GM19467 (cell line): Measurements from ENCODE around the gene SLC35E4.
"Not testable (repeated sequence)": the region's sequence is repeated elsewhere in the genome, so short reads cannot be mapped to it uniquely, and the experiment has no call there.

Source experiments
- ATAC-seq: cut with Tn5 transposase; IDR thresholded peaks from one replicate; pipeline ENCODE4 v1.9.1; 2021; ENCODE audit warnings: mild to moderate bottlenecking, moderate library complexity; ENCODE audit not compliant: unreplicated experiment

SLC35E4 gene

DNA sequence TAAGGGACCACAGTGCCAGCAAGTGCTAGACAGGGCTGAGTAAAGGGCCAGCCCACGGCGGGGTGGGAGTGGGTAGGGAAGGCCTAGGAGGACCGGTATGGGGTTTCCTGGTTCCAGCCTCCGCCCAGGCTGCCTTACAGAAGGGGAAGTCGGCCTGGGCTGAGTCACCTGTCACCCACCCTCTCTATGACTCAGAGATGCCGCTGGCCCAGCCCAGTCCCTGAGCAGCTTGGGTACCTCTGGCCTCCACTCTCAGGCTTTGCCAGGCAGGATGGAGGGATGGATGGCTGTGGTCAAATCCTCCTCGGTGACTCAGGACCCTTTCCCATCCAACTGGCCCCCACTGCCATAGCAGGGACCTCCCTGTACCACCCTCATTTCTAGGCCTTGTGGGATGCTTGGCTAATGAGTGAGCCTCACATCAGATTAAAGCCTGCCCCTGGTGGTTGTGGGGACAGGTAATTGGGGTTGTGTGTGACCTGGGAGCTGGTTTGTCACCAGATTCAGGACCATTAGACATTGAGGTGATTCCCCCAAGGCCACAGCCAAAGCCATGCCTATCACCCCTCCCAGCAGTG lies 13.9 kb downstream of the SLC35E4 start:
- ATAC-seq: no peak

DNA sequence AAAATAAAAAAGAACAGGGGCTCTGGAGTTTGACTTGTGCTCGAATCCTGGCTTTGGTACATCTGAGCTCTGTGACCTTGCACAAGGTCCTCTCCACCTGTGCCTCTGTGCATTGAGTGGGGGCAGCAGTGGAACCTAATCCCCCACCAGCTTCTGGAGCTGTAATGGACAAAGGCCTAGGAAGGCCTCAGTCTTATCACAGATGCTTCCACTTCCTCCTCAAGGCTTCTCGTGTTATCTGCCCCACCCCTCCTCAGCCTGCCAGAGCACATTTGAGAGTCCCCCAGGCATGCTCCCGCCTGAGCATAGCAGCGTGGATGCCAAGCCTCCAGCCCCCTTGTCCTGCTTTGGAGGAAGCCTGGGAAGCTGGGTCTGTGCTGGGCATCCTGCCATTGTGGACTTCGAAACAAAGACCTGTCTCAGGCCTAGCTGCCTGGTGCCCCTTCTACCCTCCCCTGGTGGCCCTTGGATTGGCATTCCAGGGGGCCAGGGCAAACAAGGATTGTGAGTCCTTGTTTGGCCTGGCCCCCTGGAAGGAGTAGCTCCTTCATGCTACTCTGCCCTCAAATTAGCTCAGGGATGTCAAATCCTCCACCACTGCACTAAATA lies 15.0 kb downstream of the SLC35E4 start:
- ATAC-seq: no peak

DNA sequence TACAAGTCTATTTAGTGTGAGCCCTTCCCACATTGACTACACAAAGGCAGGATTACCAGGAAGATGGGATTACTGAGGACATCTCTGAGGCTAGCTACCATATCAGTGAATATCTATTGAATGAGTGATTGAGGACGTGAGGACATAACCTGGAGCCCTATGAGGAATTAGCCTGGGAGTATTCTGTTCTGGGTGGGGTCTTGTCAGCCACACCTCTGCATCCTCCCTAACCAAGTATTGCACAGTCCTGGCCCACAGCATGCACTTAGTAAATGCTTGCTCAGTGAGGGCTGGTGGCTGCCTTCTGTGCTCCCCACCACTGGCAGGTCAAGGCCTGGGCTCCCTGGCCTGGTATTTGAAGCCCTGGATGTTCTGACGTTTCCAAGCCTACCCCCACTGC lies 17.3 kb downstream of the SLC35E4 start:
- ATAC-seq: no peak

DNA sequence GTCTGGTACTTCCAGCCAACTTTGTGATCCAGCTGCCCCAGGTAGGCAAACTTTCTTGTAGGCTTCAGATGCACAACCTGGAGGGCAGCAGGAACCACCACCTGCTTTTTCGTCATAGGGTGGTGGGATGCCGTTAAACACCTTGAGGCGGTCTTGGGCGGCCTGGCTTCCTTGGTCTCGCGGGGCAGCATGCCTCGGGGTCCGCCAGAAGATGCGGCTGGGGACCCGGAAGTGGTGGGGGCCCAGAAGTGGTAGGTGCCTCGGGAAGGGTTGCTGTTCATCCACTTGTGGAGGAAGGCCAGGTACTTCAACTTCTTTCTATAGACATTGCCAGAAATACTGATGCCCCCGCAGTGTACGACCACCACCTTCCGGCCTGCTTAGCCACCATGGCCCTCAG lies 18.8 kb downstream of the SLC35E4 start:
- no peak for ATAC-seq

GRCh38 chr22:30655532-30655931 lies 20.0 kb downstream of the SLC35E4 start:
- ATAC-seq: no peak

GRCh38 chr22:30662040-30662439 lies 26.5 kb downstream of the SLC35E4 start:
- ATAC-seq: no peak

GRCh38 chr22:30664798-30665197 lies 29.2 kb downstream of the SLC35E4 start:
- no peak for ATAC-seq

DNA sequence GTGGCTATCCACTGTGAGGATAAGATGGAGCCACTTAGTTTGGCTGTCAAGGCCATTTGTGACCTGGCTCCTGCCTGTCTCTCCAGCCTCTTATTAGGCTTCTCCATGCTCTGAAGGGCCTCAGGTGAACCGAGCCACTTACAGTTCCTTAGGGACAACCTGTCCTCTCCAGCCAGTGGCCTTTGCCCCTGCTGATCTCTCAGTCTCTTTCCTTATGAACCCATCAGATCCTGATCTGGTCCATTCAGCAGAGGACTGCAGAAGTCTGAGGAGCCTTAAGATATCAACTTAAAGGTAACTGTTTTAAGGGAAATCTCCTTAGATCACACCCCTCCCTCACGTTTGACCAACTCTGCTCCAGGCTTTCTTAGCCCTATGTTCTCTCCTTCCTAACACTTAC lies 29.7 kb downstream of the SLC35E4 start:
- ATAC-seq: no peak

DNA sequence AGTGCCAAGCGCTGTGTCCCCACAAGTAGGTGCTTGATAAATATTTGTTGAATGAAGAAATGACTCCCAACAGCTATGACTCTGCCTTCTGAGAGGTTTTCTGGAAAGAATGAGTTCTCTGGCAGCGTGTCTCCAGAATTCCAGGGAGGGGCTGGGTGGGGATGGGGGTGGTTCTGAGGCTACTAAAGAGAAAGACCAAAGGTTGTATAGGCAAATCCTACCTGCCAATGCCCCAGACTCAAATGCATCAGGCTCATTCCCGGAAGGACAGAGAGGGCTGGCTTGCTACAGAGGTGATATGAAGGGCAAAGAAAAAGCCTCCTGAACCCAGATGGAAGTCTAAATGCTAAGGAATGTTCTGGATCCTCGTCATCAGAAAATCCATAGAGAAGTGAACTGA lies 30.2 kb downstream of the SLC35E4 start:
- ATAC-seq: no peak

GRCh38 chr22:30667107-30667493 lies 31.5 kb downstream of the SLC35E4 start:
- ATAC-seq: no peak

DNA sequence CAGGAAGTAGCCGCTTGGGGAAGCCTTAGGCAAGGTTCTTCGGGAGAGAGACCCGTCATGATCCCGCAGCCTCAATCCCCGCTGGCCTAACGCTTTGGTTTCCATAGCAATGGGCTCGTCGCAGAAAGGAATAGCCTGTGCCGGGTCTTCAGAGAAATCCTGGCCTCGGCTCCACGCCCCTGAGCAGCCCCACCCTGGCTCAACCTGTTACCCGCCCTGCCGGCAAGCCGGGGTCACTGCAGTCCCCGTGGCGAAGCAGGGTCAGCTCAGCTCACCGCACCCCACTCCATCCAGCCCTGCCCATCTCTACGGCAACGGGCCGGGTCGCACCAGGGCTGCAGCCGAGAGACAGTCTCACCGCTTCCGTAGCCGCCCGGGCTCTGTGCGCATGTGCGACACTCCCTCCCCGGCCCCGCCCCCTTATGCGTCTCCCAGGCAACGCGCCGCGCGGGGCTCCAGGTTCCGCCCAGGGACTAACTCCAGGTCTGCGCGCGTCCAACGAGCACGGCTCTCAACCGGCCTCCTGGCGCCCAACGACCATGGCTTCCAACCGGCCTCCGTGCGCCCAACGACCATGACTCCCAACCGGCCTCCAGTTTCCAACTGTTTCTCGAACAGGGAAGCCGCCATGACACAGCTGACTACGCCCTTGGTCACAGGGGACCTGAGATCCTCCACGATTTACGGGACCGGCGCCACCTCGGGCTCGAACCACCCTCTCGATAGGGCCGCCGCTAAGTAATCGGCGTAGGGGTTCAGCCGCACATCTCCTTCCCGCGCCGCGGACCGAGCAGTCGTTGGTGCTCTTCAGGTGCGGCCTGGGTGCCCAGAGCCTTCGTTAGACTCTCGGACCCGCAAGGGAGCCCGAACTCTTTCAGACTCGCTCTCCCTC lies 32.2 kb downstream of the SLC35E4 start, which contains the start of gene DUSP18:
Gene DUSP18 (minus strand): TSS at position 382 of the 892 bp plus-strand sequence. CDS start 3,872 bp downstream, outside the sequence.
- peak; percentile 84 for ATAC-seq

DNA sequence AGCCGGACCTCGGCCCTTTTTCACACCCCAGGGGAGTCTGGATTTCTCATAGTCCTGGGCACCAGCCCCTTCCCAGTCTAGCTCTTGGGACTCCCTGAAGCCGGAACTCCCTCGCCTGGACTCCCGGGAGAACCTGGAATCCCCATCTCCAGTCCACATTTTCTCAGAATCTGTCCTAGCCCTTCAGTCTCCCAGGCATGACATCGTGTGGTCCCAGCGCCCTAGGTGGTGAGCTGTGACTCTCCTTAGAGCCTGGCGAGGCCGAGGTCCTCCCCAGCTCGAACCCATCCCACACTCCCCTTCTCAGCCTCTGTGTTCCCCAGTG lies 32.8 kb downstream of the SLC35E4 start:
- ATAC-seq: no peak

- no peak for ATAC-seq
These were observed 35.5 kb downstream of the SLC35E4 start for GRCh38 chr22:30671071-30671470.

DNA sequence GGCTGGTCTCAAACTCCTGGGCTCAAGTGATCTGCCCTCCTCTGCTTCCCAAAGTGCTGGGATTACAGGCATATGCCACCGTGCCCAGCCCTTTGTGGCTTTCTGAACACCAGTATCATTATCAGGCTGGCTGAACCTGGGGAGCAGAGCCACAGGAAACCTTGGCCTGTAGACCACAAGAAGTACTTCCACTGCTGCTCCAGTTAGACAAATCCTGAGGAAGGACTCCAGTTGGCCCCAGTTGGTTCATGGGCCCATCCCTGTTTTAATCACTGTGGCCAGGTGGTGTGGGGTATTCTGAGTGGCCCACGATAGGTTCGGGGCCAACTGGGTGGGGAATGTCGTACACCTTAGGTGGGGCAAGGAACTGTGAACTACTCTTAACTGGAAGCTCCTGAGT lies 37.6 kb downstream of the SLC35E4 start:
- ATAC-seq: no peak

DNA sequence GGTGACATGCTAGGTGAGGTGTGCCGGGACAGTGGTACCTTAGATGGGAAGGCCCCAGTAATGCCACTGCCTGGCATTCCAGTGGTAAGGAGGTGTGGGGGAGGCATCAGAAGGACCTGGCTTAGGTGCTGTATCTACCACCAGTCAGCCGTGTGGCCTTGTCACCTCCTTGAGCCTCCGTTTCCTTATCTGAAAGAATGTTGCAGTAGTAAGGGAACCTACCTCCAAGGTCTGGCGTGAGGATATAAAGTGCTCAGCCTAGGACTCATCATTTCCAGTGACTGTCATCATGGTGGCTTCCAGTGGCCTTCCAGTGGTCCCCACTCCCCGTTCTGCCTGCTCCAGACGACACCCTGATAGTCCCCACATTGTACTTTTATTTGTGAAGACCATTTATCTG lies 38.9 kb downstream of the SLC35E4 start:
- ATAC-seq: no peak

DNA sequence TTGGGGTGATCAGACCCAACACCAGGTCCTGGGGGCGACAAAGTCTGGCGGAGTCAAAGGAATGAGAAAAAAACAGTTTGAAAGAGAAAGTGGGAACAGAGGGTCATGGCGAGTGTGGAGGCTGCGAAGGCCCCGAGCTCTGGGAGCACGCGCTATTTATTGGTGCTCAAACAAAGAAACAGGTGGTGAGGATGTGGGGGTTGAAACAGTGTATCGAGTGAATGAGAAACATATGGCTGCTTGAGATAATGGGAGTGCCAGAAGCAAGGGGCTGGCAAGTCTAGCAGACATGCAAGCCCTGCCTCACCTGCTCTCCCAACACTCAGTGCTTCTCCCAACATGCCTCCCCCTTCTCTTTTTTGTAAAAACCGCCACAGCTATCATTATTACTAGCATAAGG lies 39.9 kb downstream of the SLC35E4 start:
- no peak for ATAC-seq

GRCh38 chr22:30676565-30676964 lies 41.0 kb downstream of the SLC35E4 start:
- not testable (repeated sequence) for ATAC-seq

DNA sequence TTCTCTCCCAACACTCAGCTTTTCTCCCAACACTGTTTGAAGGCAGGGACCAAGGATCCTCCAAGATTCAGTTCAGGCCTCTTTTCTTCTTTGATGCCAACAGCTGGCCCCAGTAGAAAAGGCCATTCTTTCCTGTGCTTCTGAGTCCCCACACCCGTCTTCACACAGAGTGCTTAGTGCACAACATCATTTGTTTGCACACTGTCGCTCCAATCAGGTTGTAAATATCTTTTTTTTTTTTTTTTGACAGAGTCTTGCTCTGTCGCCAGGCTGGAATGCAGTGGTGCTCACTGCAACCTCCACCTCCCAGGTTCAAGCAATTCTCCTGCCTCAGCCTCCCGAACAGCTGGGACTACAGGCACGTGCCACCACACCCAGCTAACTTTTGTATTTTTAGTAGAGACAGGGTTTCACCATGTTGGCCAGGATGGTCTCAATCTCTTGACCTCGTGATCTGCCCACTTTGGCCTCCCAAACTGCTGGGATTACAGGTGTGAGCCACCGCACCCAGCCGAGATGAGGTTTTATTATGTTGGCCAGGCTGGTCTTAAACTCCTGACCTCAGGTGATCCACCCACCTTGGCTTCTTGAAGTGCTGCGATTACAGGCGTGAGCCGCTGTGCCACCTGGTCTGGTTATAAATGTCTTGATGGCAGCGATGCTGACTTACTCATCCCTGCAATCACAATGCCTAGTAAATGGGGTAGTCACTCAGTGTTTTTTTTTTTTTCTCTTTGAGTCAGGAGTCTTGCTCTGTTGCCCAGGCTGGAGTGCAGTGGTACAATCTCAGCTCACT lies 44.5 kb downstream of the SLC35E4 start:
- ATAC-seq: not testable (repeated sequence)

DNA sequence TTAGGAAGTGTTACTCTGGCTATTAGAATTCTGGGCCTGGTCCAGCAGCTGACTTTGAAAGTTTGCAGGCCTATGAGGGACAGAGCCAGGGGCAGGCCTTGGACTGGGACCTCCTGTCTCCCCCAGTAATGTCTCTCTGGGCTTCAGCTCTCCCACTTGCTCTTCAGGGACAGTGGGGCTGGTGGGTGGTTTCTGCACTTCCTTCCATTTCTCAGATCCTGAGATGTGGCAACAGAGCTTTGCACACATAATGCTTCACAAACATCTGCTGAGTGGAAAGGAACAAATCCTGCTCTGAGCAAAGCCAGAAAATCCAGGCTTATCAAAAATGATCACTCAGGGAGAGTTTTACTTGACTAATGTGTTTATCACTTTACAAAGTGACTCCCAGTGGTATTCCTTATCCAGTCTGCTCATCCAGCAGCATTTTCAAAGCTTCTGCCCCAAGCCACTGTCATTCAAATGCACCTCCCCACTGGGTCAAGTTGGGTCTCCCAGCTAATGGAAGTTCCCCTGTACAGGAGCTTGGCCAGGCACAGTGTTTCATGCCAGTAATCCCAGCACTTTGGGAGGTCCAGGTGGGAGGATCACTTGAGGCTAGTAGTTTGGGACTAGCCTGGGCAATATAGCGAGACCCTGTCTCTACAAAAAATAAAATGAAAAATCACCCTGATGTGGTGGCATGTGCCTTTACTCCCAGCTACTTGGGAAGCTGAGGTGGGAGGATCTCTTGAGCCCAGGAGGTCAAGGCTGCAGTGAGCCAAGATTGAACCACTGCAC lies 45.6 kb downstream of the SLC35E4 start:
- no peak for ATAC-seq

- no peak for ATAC-seq
These were observed 46.2 kb downstream of the SLC35E4 start for GRCh38 chr22:30681831-30682230.

GRCh38 chr22:30685178-30685577 lies 49.6 kb downstream of the SLC35E4 start:
- ATAC-seq: no peak
